Amygdala (tissue), 56 donors: ENCODE results near the gene CAPG.
"Not testable (repeated sequence)": the region's sequence is repeated elsewhere in the genome, so short reads cannot be mapped to it uniquely, and the experiment has no call there.

Source experiments
- DNase-seq, 56 donors: peaks; one replicate each; lab custom pipeline; 2025; lab: John Stamatoyannopoulos, UW

The CAPG gene

DNA sequence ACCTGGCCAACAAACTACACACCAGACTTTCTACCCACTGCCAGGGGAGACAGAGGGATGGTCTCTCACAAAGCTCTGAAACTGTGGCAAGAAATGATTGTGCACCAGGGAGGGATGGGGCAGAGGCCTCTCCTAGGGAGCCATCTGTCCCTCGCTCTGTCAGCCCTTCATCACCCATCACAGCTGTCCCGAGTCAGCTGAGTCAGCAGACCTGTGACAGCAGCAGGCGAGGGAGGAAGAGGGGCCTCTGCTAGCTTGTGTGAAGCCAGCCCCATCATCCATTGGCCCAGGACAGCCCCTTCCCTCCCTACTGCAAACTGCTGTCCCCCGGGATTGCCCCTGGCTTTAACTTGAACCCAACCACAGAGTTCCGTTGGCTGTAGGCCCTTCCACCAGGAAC lies 13.4 kb upstream of the CAPG start:
- peak in 5 of 56 donors; percentile 16 to 24 (median 21) for DNase-seq

DNA sequence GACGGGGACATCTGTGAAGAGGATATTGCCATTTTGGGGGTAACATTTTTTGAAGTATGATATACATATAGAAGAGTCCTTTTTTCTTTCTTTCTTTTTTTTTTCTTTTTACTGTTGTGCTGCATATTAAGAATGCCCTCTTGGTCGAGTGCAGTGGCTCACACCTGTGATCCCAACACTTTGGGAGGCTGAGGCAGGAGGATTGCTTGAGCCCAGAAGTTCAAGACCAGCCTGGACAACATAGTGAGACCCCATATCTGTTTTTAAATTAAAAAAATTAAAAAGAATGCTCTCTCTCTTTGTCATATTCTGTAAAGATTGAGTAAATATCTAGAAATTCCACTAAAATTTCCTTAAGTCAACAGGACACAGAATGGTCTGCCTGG lies 11.9 kb upstream of the CAPG start:
- DNase-seq = no peak

DNA sequence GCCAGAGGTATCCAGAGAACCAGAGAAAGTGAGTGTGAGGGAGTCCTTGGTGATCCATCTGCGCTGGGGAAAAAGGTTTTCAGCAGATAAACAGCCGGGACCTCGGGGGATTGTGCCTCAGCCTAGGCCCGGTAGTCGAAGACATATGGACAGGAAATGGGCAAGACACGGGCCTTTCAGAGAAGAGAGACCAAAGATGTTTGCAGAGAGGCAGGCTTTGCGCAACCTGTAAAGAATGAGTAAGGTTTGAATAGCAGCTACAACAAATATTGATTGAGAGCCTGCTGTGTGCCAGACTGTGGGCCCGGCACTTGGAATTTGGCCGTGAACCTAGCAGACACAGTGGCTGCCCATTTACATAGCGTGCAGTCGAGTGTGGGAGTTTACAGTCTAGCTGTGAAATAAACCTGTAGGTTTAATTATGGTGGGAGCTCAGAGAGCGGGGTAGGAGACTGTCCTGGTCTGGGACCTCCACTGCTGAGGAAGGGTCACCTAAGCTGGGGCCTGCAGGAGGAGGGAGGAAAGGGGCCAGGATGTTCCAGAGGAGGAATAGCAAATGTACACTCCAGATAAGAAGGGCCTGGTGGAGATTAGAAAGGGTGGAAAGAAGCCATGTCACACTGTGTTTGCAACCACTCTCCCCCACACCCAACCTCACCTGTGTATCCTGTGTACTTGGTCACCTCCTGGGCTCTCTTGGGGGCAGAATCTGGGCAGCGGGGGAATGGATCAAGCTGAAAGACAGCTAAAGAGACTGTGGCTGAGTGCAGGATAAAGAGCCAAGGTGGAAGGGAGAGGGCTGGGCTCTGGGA lies 11.3 kb upstream of the CAPG start:
- DNase-seq = peak in 10 of 56 donors; percentile 15 to 60 (median 50)

DNA sequence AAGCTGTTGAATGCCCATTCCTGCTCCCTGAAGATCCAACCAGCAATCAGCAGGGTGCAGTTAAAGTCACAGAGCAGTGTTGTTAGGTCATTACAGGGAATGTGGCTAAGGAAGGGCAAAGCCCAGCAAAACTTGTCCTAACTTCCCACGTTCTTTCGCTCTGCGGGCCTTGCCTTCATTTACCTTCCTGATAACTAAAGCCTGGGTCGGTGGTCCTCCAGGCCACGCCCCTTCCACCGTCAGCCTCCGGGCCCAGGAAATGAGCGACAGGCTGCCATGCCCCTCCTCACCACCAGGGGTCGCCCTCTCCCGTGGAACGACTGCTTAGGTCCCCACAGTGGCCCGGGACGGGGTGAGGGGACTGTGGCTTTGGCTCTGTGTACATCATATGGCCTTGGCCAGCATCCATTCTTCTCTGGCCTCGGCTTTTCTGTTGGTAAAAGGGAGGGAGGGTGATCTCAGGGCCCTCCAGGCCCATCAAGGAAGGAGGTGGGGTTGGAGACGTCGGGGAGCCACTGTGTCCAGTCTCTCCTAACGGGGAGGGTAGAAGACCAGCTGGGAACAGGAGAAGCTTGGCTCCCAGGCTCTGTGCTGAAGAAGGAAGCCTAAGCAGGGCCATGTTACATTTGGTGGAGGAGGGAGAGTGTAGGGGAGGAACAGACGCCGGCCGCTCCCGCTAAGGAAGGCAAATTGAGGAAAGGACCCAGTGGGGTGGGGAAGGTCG lies 10.5 kb upstream of the CAPG start:
- DNase-seq = peak; percentile 37 to 94 (median 84)

DNA sequence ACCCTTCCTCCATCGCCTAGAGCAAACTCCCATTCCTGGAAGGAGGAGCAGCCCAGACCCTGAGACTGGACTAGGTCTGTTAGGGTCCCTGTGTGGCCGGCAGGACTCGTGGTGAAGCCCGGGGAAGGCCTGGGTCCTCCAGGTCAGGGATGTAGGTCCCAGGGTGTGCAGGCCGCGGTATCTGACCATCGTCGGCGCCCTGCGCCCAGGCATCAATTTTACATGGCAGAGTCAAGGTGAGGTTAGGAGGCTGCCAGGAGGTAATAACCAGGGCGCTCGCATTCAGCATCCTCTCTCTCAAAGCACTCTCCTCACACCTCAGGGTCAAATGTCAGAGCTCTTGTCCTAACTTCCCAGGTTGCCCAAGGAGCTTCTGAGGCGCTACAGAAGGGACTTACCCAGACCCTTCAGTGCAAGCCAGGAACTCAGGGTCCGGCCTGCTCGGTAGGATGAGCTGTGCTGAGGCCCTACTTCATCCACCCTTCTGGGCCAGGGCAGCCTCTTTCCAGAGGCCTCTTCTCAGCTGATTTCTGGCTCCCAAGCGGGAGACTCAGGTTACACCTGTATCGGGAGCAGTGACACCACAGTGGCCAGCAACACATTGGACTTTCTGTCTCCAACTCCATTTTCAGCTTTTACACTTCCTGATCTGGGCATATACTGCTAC lies 9.0 kb upstream of the CAPG start:
- DNase-seq = peak in 3 of 56 donors; percentile 46 to 70 (median 59)

DNA sequence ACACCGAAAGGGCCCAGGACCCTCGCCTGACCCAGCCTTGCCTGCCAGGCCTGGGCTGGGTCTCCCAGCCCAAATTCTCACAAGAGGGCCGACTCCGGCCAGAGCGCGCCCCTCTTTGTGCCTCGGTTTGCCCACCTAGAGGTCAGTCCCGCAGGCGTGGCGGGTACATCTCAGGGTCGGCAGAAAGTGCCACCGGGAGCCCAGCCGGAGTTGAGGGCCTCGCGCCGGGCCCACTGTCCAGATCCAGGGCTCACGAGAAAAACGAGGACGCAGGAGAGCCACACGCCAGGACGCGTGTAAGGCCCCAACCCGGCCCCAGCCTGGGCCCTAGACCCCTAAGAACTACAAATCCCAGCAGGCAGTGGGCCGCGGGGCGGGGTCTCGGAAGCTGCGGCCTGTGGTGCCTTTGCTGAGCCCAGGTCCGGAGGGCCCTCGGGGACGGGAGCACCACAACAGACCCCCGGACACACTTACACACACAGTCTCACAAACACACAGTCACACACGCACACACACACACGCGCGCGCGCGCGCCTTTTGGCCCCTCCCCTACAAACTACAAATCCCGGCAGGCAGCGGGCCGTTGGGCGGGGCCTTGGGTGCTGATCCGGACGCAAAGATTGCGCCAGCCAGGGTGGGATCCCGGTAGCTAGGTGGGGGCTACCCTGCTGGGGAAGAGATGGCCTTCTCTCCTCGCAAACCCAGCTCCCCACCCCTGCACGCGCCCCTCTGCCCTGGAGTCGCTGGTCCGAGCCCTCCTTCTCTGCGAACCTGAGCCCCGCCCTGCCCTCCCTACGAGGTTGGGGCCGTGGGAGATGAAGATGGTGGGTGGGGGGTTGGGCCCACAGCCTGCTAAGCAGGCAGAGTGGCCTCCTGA lies 8.2 kb upstream of the CAPG start, which contains the start of gene SH2D6:
Gene SH2D6 (plus strand): TSS at position 583 of the 877 bp plus-strand sequence. CDS start 10,752 bp downstream, outside the sequence.
- peak; percentile 43 to 96 (median 85) for DNase-seq

DNA sequence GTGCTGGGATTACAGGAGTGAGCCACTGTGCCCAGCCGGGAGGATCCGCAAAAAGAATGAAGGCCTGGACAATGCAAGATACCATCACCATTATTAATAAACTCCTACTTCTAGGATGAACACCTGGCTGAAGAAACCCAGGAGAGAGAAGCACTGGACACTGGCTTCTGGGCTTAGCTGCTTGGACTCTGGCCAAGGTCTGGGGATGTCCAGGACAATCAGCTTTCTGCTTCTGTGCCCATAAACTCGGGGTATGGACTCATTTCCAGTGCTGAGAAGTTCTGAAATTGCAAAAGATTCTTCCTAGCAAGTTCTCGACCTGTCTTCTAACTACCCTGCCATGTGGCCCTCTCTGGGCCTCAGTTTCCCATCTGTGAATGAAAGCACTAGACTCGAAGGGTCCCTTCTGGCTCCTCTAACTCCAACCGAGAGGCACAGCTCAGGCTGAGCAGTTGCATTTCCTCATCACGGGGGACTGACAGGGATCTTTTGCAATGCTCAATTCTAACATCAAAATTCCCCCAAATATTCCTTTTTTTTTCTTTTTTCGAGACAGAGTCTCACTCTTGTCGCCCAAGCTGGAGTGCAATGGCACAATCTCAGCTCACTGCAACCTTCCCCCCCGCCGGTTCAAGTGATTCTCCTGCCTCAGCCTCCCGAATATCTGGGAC lies 5.9 kb upstream of the CAPG start:
- peak in 1 of 56 donors; percentile 12 for DNase-seq

DNA sequence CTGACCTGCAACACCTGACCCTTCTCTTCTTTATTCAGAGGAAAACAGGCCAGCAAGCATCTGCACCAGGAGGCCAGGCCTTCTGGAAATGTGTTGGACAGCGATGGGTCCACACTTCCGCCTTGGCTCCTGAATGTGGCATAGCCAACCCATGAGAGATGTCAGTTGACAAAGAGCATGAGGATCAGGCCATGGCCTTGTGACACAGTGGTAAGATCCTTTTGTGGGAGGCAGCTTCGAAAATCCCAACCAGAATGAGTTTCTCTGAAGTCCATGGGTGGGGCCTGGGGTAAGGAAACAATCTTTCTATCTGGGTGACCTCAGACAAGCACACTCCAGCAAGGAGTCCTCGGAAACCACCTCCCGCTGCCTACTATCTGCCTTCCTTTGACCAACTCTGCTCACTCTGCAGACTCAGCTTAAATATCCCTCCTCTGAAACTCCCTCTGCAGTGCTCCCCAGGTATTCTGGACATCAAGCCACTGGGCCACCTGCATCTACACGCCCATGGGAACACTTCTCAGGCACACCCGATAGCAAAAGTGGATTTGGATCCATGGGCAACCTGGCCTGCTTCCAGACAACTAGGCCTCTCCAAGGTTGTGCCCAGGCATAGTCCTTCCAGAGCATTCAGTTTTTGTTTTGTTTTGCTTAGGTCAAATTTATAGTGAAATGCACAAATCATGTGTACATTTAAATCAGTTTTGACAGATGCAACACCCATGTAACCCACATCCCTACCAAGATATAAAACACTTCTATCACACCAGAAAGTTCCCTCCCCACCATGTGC lies 4.8 kb upstream of the CAPG start:
- no peak for DNase-seq

DNA sequence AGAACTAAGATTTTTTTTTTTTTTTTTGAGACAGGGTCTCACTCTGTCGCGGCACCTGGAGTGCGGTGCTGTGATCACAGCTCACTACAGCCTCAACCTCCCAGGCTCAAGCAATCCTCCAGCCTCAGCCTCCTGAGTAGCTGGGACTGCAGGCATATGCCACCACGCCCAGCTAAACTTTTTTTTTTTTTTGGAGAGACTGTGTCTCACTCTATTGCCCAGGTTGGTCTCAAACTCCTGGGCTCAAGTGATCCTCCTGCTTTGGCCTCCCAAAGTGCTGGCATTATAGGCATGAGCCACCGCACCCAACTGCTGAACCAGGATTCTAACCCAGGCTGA lies 4.2 kb upstream of the CAPG start:
- not testable (repeated sequence) for DNase-seq

DNA sequence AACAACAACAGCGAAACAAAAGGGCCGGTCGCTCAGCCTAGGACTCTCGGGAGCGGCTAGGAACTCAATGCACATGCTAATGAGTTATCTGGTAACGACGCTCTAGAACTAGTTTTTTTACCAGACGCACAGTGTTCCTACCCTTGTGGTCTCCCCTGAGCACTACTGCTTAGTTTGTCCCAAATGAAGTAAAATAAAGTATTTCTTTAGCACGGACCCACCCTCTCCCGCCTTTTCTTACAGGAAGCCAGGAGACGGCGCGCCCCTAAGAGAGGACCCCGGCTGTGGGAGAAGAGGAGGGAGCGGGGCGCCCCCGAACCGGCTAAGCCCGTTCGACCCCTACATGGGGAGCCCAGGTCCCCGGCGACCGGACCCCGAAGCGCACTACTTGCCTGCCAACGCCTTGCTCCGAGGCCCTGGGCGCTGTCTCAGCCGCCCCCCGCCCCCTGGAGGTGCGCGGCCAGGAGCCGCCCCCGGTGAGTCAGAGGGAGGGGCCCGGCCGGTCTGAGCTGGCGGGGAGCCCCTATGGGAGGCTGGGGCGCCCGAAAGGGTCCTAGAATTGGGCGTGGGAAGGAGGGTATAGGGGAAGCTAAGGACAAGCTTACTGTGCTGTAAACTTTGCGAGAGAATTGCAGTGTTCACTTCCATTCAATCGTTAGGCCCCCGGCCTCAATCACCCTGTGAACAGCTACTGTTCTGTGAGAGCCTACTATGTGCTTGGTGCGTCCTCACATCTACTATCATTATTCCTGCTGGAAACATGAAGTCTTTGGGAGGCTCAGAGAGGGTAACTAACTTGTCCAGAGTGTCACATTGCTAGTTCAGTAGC lies 3.6 kb upstream of the CAPG start:
- peak in 3 of 56 donors; percentile 21 to 34 (median 24) for DNase-seq

DNA sequence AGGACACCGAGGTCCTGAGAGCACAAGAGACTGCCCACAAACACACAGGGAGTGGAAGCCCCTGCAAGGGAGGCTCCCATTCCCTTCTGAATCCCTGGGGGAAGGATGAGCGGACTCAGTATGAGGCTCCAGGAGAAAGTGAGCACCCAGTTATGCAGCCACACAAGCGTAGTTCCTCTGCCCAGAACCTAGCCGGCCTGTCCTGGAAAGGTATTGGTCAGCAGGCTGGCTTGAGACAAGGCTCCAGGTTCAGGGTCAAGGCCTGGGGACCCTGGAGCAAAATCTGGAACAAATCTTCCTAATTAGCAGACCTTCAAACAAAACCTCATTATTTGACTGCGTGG lies 1.2 kb upstream of the CAPG start:
- DNase-seq = no peak

DNA sequence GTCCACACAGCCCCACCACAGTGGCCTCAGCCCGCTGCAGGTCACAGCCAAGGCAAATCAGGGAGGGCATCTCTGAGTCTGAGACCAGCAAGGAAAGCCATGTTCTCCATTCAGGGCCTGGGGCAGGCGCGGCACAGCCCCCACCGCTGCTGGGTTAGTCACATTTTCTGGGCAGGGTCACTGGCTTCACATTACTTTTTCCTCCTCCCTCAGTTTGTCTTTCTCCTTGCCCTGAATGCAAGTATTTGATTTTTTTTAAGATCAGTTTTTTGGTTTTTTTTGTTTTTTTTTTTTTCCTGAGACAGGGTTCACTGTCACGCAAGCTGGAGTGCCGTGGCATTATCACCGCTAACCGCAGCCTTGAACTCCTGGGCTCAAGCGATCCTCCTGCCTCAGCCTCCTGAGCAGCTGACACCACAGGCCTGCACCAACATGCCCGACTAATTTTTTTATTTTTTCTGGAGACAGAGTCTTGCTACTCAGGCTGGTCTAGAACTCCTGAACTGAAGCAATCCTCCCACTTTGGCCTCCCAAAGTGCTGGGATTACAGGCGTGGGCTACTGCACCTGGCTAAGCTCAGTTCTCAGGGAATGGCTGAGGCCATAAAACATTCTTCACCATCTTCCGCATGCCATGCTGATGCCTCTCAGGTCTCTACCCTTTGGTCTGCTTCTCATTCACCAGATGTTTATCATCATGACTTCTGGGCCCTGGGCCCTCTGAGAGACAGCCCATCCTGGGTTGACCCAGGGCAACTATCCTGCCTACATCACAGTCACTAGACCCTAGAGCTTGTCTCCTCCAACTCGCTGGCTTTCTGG lies 628 bp upstream of the CAPG start:
- no peak for DNase-seq

DNA sequence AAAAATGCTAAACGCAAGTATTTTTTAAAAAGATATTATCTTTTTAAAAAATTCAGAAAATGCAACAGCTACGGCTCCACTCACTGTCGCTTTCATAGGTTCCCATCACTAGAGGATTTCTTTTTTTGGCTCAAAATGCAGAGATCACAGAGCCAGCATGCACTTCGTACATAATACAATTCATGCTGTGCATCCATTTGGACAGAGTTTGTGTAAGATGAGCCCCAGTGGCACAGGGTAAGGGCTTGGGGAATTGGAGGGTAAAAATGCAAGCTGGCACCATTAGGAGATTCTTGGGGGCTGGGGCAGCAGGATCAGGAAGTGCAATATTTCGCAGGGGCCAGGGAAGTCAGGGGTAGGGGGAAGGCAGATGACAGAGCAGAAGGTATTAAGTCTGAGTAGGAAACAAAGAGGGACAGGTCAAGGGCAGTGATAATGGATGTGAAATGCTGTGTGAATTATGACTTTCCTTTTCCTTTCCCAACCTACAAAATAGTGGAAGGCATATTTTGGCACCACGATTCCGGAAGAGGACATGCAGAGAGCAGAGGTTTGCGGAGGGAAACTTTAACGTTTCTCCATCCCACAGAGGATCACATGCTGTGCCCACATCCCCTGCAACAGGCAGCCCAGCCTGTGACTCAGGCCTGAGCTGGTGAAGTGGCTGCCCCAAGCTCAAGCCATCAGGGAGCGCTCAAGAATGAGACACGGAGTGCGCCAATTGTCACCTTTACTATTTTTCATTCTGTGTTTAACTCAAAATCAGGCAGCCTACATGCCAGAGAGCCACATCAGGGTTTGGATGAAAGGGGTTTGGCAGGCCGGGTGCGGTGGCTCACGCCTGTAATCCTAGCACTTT lies 4.7 kb downstream of the CAPG start:
- peak in 7 of 56 donors; percentile 18 to 40 (median 28) for DNase-seq

DNA sequence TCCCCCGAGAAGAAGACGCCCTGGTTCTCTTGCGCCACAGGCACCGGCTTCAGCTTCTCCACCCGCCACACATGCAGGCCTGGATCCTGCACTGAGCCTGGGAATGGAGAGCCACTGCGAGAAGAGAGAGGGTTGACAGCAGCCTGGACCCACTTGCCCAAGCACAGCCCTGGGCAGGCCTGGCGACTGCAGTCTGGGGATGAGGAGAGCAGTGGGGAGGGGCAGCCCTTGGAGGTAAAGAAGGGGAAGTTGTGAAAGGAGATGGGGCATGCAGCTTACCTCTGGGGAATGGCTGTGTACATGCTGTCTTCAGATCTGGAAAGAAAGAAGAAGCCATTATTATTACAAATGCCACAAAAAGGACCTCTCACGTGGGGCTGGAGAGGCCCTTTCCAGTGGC lies 8.3 kb downstream of the CAPG start:
- DNase-seq = no peak

DNA sequence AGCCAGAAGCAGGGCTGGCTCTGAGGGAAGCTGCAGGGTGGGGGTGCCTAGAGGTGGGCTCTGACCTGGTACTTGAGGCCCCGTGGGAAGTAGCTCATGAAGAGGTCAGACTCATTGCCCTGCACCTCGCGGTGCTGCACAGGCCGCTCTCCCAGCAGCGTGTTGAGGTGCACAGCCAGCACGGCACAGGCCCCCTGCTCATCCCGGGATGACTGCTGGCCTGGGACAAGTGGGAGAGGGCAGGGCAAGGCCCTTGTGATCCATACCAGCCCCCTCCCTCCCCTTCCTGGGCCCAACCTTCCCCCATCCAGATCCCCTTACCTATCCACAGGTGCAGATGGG lies 8.7 kb downstream of the CAPG start:
- no peak for DNase-seq
